ENCODE results near the gene ARHGAP32. TPM values are rescaled to one million over a fixed set of nuclear protein-coding genes. Genes with fewer than 3 reads are reported as not detected.

Gene ARHGAP32
- total RNA-seq, 1 experiment from 2014 or later: 27.8 TPM

DNA sequence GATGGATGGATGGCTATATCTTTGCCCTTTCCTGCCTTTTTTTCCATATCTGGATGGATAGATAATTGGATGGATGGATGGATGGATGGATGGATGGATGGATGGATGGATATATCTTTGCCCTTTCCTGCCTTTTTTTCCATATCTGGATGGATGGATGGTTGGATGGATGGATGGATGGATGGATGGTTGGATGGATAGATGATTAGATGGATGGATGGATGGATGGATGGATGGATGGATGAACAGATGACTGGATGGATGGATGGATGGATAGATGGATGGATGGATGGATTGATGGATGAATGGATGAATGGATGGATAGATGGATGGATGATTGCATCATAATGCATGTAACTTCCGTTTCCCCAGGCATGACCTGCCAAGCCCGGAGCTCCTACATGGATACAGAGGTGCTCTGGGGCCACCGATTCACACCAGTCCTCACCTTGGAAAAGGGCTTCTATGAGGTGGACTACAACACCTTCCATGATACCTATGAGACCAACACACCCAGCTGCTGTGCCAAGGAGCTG, 276.0 kb downstream of the ARHGAP32 start (continued):
- TF ChIP-seq, protein P1, sequence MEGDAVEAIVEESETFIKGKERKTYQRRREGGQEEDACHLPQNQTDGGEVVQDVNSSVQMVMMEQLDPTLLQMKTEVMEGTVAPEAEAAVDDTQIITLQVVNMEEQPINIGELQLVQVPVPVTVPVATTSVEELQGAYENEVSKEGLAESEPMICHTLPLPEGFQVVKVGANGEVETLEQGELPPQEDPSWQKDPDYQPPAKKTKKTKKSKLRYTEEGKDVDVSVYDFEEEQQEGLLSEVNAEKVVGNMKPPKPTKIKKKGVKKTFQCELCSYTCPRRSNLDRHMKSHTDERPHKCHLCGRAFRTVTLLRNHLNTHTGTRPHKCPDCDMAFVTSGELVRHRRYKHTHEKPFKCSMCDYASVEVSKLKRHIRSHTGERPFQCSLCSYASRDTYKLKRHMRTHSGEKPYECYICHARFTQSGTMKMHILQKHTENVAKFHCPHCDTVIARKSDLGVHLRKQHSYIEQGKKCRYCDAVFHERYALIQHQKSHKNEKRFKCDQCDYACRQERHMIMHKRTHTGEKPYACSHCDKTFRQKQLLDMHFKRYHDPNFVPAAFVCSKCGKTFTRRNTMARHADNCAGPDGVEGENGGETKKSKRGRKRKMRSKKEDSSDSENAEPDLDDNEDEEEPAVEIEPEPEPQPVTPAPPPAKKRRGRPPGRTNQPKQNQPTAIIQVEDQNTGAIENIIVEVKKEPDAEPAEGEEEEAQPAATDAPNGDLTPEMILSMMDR (IDR thresholded peaks at IDR 0.05 in 2 of 3, conservative IDR thresholded peaks at IDR 0.05 in 1 of 3; ENCODE audit: borderline replicate concordance in 1 of 3, insufficient read depth in 1 of 3, low read depth in 2 of 3, low read length in 2 of 3): no peak
- no peak for TF ChIP-seq ZNF274 (IDR thresholded peaks at IDR 0.05; ENCODE audit: low read depth, low read length)
- no peak for TF ChIP-seq JUND (IDR thresholded peaks at IDR 0.05)
- no peak for TF ChIP-seq POLR2AphosphoS5 (IDR thresholded peaks at IDR 0.05; ENCODE audit: low read depth, low read length)

- POLR2A ChIA-PET: no interaction called here
- TF ChIP-seq, protein P2, sequence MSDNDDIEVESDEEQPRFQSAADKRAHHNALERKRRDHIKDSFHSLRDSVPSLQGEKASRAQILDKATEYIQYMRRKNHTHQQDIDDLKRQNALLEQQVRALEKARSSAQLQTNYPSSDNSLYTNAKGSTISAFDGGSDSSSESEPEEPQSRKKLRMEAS (IDR thresholded peaks at IDR 0.05): no peak
- TF ChIP-seq EZH2 (IDR thresholded peaks at IDR 0.05) (no peak), SIN3A (IDR thresholded peaks at IDR 0.05; ENCODE audit: low read depth) (no peak), CBX3 (IDR thresholded peaks at IDR 0.05; ENCODE audit: low read depth) (no peak), ELF1 (IDR thresholded peaks at IDR 0.05; ENCODE audit: borderline replicate concordance, low read depth) (no peak), FOSL1 (IDR thresholded peaks at IDR 0.05; ENCODE audit: low read depth) (no peak), RAD21 (IDR thresholded peaks at IDR 0.05; ENCODE audit: low read depth) (no peak), ZFX (IDR thresholded peaks at IDR 0.05) (no peak), EZH2phosphoT487 (IDR thresholded peaks at IDR 0.05; ENCODE audit: borderline replicate concordance) (no peak), TCF7L2 (IDR thresholded peaks at IDR 0.05; ENCODE audit: borderline replicate concordance, extremely low read depth, insufficient read depth, insufficient read length) (no peak), CEBPB (IDR thresholded peaks at IDR 0.05; ENCODE audit: low read depth) (no peak), ZBTB33 (IDR thresholded peaks at IDR 0.05; ENCODE audit: extremely low read depth, insufficient replicate concordance, low read length) (no peak)
- TF ChIP-seq, protein P3, sequence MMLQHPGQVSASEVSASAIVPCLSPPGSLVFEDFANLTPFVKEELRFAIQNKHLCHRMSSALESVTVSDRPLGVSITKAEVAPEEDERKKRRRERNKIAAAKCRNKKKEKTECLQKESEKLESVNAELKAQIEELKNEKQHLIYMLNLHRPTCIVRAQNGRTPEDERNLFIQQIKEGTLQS (IDR thresholded peaks at IDR 0.05): no peak
- TF ChIP-seq, protein P4, sequence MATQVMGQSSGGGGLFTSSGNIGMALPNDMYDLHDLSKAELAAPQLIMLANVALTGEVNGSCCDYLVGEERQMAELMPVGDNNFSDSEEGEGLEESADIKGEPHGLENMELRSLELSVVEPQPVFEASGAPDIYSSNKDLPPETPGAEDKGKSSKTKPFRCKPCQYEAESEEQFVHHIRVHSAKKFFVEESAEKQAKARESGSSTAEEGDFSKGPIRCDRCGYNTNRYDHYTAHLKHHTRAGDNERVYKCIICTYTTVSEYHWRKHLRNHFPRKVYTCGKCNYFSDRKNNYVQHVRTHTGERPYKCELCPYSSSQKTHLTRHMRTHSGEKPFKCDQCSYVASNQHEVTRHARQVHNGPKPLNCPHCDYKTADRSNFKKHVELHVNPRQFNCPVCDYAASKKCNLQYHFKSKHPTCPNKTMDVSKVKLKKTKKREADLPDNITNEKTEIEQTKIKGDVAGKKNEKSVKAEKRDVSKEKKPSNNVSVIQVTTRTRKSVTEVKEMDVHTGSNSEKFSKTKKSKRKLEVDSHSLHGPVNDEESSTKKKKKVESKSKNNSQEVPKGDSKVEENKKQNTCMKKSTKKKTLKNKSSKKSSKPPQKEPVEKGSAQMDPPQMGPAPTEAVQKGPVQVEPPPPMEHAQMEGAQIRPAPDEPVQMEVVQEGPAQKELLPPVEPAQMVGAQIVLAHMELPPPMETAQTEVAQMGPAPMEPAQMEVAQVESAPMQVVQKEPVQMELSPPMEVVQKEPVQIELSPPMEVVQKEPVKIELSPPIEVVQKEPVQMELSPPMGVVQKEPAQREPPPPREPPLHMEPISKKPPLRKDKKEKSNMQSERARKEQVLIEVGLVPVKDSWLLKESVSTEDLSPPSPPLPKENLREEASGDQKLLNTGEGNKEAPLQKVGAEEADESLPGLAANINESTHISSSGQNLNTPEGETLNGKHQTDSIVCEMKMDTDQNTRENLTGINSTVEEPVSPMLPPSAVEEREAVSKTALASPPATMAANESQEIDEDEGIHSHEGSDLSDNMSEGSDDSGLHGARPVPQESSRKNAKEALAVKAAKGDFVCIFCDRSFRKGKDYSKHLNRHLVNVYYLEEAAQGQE (IDR thresholded peaks at IDR 0.05; ENCODE audit: low read depth): no peak
Observed at GRCh38 chr11:128915149-128915521, 277.0 kb downstream of the ARHGAP32 start.

More at GRCh38 chr11:128915149-128915521, 277.0 kb downstream of the ARHGAP32 start:
- Histone ChIP-seq H3K27me3 (ENCODE audit: insufficient read depth, low read length) (no peaks in the 10 kb centered on the region), H3K4me3 (replicated peaks in 1 of 2; ENCODE audit: low read depth in 1 of 2, low read length in 2 of 2) (no peak overlapping the region), H3K4me1 (ENCODE audit: control insufficient read depth in 1 of 2, insufficient read depth in 2 of 2, low read length in 2 of 2) (no peaks in the 10 kb centered on the region), H2AFZ (ENCODE audit: low read depth, low read length, poor library complexity, severe bottlenecking) (no peak overlapping the region), H3K9me3 (ENCODE audit: control insufficient read depth in 1 of 2, insufficient read depth in 1 of 2, low read depth in 1 of 2, low read length in 2 of 2) (no peaks in the 10 kb centered on the region), H3K36me3 (ENCODE audit: control insufficient read depth in 1 of 2, insufficient read depth in 2 of 2, low read length in 2 of 2) (no peaks in the 10 kb centered on the region), H3K79me2 (ENCODE audit: insufficient read depth, low read length) (no peaks in the 10 kb centered on the region), H3K9ac (ENCODE audit: low read length) (no peak overlapping the region), H3K27ac (ENCODE audit: low read depth, low read length) (no peak overlapping the region), H3K4me2 (ENCODE audit: low read length) (no peak overlapping the region), H3K9me2 (ENCODE audit: insufficient read depth) (no peaks in the 10 kb centered on the region), H4K20me1 (ENCODE audit: insufficient read depth) (no peaks in the 10 kb centered on the region)
- BruUV-seq (replicated peaks): no TSS peak
- no peak for ATAC-seq
- intact Hi-C loops (cut with micrococcal nuclease): no loop called here
- CTCF ChIA-PET: no interaction called here
- no peak for DNase-seq (ENCODE audit: low read depth, low spot score)
- RAD21 ChIA-PET (ENCODE audit: low non-redundant PET in 1 of 2, low total read pairs in 2 of 2, uncharacterized antibody in 2 of 2, unreplicated experiment in 2 of 2): no interaction called here
